Stomach smooth muscle (tissue), 2 donors: ENCODE results near the gene ZNF277.

Experiments used
- H3K27ac ChIP-seq: one replicate; pipeline ENCODE4 v1.7.0; 2013; ENCODE audit warnings: mild to moderate bottlenecking, low read length, inconsistent platforms
- H3K27me3 ChIP-seq, 2 donors: one replicate each; pipeline ENCODE4 v1.7.0; 2013; ENCODE audit warnings: low read length in 2 of 2; ENCODE audit not compliant: insufficient read depth in 2 of 2, control insufficient read depth in 1 of 2
- H3K36me3 ChIP-seq, 2 donors: one replicate each; pipeline ENCODE4 v1.7.0; 2013; ENCODE audit warnings: low read length in 2 of 2; ENCODE audit not compliant: control insufficient read depth in 2 of 2, insufficient read depth in 2 of 2
- H3K4me1 ChIP-seq: one replicate; pipeline ENCODE4 v1.7.0; 2013; ENCODE audit warnings: low read length; ENCODE audit not compliant: control insufficient read depth, insufficient read depth
- H3K4me3 ChIP-seq, 2 donors: one replicate each; pipeline ENCODE4 v1.7.0; 2013; ENCODE audit warnings: low read length in 2 of 2
- H3K9ac ChIP-seq, 2 donors: one replicate each; pipeline ENCODE4 v1.7.0; 2013; ENCODE audit warnings: low read length in 2 of 2, mild to moderate bottlenecking in 1 of 2
- H3K9me3 ChIP-seq, 2 donors: one replicate each; pipeline ENCODE4 v1.7.0; 2013; ENCODE audit warnings: low read length in 2 of 2; ENCODE audit not compliant: control insufficient read depth in 2 of 2
- donor health status: healthy.
- donor health status: Pancreatic carcinoma.

Gene ZNF277

DNA sequence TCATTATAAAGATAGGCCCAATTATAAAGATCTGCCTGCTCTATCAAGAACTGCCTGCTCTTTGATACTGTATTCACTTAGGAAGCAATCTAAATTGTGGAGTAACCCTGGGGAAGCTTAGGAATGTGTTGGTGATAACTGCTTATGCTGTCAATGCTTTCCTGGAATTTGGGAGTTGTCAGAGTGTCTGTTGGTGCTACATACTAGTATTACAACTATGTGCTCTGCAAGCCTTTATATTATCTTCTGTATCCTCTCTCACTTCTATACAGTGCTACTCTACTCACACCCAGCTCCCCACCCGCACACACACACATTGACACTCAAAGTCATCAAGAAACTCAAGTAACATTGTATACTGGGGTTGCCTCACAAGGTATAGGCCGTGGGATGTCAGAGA, 6.1 kb downstream of the ZNF277 start:
- no peak overlapping the region for H3K27ac ChIP-seq

DNA sequence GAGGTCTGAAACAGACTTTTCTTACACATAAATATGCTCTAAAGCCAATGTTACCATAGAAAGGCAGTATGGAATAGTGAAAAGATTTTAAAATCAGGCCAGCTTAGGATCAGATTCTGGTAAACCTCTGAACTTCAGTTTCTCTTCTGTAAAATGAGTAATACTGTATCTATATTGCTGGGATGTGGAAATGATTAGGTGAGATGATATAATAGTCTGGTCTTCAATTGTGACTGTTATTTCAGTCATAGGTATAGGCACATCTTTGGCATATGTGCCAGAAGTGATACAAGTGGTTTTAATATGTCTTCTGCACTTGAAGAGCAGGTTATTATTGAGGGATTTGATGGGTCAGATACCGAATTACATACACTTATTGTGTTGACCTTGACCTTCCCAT, 7.2 kb downstream of the ZNF277 start:
- Histone ChIP-seq H3K4me3 (no peak overlapping the region), H3K4me1 (no peaks in the 10 kb centered on the region), H3K36me3 (no peaks in the 10 kb centered on the region), H3K27ac (no peak overlapping the region), H3K27me3 (no peaks in the 10 kb centered on the region), H3K9me3 (no peaks in the 10 kb centered on the region), H3K9ac (no peak overlapping the region)

More for the DNA sequence above, 6.1 kb downstream of the ZNF277 start:
- no peaks in the 10 kb centered on the region for H3K9me3 ChIP-seq
- H3K9ac ChIP-seq: no peak overlapping the region
- H3K36me3 ChIP-seq: no peaks in the 10 kb centered on the region
- H3K4me3 ChIP-seq: no peak overlapping the region
- no peaks in the 10 kb centered on the region for H3K4me1 ChIP-seq
- no peaks in the 10 kb centered on the region for H3K27me3 ChIP-seq

DNA sequence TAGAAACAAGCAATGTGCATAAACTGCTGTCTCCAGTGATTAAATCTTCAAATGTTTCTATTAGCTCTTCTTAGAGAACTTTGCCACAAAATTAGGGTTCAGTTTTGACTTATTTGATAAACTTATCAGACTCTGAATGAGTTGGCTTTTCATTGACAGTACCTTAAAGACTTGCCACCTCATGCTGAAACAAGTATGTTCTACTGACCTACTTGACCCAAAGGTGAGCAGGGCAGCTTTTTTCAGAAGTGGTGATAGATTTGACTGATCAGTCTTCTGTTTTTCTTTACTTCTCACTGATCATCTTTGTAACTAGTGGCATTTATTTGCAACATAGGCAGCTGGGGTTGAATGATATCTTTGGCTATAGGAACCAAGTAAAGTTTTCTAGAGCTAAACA, 7.8 kb downstream of the ZNF277 start:
- H3K27ac ChIP-seq: no peak overlapping the region

DNA sequence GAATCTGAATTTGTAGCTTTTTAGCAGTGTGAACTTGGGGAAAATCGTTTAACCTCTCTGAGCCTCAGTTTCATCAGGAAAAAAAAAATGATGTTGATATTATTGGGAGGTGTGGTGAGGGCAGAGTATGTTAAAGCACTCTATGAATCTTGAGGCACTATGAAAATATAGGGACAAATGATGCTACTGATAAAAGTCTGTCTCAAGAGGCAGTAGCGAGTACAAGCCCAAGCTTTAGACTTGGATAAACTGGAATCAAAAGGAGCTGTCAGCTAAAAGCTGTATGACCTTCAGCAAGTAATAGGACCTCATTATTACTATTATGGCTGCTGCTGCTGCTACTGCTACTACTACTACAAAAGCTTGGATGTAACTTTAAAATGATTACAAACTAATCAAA, 8.4 kb downstream of the ZNF277 start:
- no peaks in the 10 kb centered on the region for H3K36me3 ChIP-seq
- no peaks in the 10 kb centered on the region for H3K4me1 ChIP-seq
- H3K9me3 ChIP-seq: no peaks in the 10 kb centered on the region
- no peak overlapping the region for H3K9ac ChIP-seq
- H3K27ac ChIP-seq: no peak overlapping the region
- H3K27me3 ChIP-seq: no peaks in the 10 kb centered on the region
- no peak overlapping the region for H3K4me3 ChIP-seq

More for the DNA sequence above, 7.8 kb downstream of the ZNF277 start:
- H3K4me1 ChIP-seq: no peaks in the 10 kb centered on the region
- H3K4me3 ChIP-seq: no peak overlapping the region
- no peaks in the 10 kb centered on the region for H3K36me3 ChIP-seq
- no peaks in the 10 kb centered on the region for H3K27me3 ChIP-seq
- H3K9me3 ChIP-seq: no peaks in the 10 kb centered on the region
- H3K9ac ChIP-seq: no peak overlapping the region

DNA sequence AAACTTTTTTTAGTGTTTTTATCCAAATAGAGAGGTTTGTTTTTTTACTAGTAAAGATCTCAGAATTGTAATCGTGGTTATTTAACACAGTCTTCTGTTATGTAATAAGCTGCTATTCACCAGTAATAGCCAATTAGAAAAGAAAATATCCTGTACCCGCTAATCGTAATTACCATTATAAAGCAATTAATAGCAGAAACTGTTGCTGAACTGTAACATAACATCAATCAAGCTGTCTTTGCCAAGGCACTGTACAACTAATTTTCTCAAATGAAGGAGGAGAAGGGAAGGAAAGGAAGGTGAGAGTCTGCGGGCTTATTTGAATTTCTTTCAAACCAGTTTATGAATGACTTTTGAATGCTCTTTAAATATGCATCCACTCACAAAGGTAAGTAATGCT, 9.3 kb downstream of the ZNF277 start:
- no peak overlapping the region for H3K9ac ChIP-seq

DNA sequence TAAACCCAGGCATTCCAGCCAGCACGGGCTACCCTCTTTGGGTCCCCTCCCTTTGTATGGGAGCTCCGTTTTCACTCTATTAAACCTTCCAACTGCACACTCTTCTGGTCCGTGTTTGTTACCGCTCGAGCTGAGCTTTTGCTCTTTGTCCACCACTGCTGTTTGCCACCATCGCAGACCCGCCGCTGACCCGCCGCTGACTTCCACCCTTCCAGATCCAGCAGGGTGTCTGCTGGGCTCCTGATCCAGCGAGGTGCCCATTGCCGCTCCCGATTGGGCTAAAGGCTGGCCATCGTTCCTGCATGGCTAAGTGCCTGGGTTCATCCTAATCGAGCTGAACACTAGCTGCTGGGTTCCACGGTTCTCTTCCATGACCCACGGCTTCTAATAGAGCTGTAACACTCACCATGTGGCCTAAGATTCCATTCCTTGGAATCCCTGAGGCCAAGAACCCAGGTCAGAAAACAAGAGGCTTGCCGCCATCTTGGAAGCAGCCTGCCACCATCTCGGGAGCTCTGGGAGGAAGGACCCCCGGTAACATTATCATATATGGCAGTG, 14.5 kb downstream of the ZNF277 start:
- no peak overlapping the region for H3K27ac ChIP-seq
- H3K4me1 ChIP-seq: no peaks in the 10 kb centered on the region
- no peak overlapping the region for H3K9ac ChIP-seq
- H3K4me3 ChIP-seq: no peak overlapping the region
- H3K27me3 ChIP-seq: no peaks in the 10 kb centered on the region
- H3K36me3 ChIP-seq: no peaks in the 10 kb centered on the region
- H3K9me3 ChIP-seq: no peaks in the 10 kb centered on the region

More for the DNA sequence above, 9.3 kb downstream of the ZNF277 start:
- no peaks in the 10 kb centered on the region for H3K27me3 ChIP-seq
- H3K36me3 ChIP-seq: no peaks in the 10 kb centered on the region
- no peak overlapping the region for H3K27ac ChIP-seq
- H3K4me1 ChIP-seq: no peaks in the 10 kb centered on the region
- no peaks in the 10 kb centered on the region for H3K9me3 ChIP-seq
- H3K4me3 ChIP-seq: no peak overlapping the region

DNA sequence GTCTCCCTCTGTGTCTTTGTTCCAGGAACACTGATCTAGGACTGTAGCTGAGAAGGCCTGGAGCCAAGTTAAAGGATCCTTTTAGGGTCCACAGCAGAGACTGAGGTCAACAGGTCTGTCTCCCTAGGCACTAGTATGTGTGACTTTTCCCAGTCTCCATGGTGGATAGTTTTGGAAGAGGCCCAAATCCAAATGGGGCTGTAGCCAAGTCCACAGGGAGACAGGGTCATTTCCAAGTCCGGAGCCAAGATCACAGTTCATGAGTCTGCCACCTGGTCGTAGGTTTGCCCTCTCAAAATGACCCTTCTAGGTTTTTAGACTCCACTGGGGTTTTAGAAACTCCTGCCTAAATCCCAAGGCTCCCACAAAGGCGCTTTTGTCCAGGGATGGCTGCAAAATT, 16.8 kb downstream of the ZNF277 start:
- H3K27ac ChIP-seq: no peak overlapping the region
- no peaks in the 10 kb centered on the region for H3K4me1 ChIP-seq
- no peak overlapping the region for H3K9ac ChIP-seq

DNA sequence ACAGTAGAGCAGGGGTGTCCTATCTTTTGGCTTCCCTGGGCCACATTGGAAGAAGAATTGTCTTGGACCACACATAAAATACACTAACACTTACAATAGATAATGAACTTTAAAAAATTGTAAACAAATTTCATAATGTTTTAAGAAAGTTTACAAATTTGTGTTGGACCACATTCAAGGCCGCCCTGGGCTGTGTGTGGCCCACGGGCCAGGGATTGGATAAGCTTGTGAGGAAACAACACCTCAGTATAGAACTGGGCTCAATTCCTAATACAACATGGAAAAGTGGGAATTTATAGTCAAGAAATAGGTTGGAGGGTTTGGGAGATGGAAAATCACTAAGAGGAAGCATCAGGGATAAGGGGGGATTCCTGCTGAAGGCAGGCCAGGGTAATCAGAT, 17.7 kb downstream of the ZNF277 start:
- Histone ChIP-seq H3K4me1 (no peaks in the 10 kb centered on the region), H3K4me3 (no peak overlapping the region), H3K9me3 (no peaks in the 10 kb centered on the region), H3K36me3 (no peaks in the 10 kb centered on the region), H3K27me3 (no peaks in the 10 kb centered on the region), H3K9ac (no peak overlapping the region), H3K27ac (no peak overlapping the region)

More for the DNA sequence above, 16.8 kb downstream of the ZNF277 start:
- Histone ChIP-seq H3K9me3 (no peaks in the 10 kb centered on the region), H3K4me3 (no peak overlapping the region), H3K36me3 (no peaks in the 10 kb centered on the region), H3K27me3 (no peaks in the 10 kb centered on the region)

DNA sequence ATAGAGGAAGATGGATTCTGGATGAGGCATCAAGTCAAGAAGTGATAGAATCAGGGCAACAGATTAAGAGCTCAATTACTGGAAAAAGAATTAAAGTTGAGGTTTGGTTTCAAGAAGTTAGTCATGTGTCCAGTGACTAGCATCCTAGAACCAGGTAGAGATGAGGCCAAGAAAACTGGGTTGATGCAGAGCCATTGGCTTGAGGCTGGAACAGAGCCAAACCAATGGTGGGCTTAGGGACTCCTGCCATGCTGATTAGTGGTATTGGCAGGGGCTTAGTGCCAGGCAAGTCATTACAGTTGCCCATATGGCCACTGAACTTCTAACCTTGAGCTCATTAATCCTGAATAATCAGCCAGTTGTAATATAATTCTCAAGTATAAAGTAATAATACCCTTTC, 18.5 kb downstream of the ZNF277 start:
- Histone ChIP-seq H3K4me3 (no peak overlapping the region), H3K4me1 (no peaks in the 10 kb centered on the region), H3K9me3 (no peaks in the 10 kb centered on the region), H3K9ac (no peak overlapping the region), H3K27ac (no peak overlapping the region), H3K27me3 (no peaks in the 10 kb centered on the region), H3K36me3 (no peaks in the 10 kb centered on the region)

DNA sequence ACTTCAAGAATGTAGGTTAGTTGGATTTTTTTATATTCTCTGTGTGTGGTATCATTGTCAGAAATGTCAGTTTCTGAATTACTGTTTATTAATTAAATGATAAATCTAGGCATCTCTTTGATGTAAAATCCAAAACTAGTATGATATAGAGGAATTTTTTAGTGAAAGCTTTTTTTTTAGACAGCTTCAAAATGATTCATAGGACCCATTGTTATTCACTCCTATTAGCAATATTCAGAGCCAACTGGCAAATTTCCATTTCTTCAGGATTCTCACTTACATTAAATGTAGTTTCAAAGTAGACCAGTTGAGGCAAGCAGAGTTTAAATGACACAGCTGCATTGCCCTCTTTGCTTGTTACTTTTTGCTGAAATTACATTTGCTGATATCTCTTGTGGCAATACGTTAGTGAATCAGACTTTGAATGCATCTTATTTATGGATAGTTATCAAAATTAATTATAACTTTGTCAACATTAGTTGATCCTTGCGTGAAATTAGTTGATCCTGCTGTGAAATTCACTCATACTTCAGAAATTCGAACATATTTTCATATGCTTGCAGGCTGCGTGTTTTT, 20.3 kb downstream of the ZNF277 start:
- Histone ChIP-seq H3K27ac (no peak overlapping the region), H3K4me3 (no peak overlapping the region), H3K27me3 (no peaks in the 10 kb centered on the region), H3K36me3 (no peaks in the 10 kb centered on the region), H3K9ac (no peak overlapping the region), H3K9me3 (no peaks in the 10 kb centered on the region), H3K4me1 (no peaks in the 10 kb centered on the region)

DNA sequence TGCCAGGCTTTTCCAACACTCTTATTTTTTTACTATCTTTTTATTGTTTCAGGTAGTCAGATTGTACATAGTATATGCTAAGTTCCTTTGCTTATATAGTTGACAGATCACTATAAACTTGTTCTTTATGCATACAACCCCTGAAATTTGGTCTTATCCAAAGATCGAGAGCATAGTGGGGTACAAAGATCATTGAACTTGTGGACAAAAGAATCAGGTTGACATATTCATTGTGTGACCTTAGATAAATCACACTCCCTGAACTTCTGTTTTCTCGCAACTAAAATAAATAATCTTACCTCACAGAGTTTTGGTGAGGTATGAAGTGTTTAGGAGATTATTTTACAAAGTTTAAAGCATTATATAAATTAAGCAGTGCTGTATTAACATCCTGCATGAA, 22.1 kb downstream of the ZNF277 start:
- Histone ChIP-seq H3K27ac (no peak overlapping the region), H3K36me3 (no peaks in the 10 kb centered on the region), H3K4me1 (no peaks in the 10 kb centered on the region), H3K4me3 (no peak overlapping the region), H3K9me3 (no peaks in the 10 kb centered on the region), H3K27me3 (no peaks in the 10 kb centered on the region), H3K9ac (no peak overlapping the region)
